Bone marrow (tissue), 2 donors: ENCODE data around the gene HTRA2.
"Not testable (repeated sequence)": the region's sequence is repeated elsewhere in the genome, so short reads cannot be mapped to it uniquely, and the experiment has no call there.

Source experiments
- DNase-seq, 2 donors: peaks; one replicate each; lab custom pipeline; 2025; lab: John Stamatoyannopoulos, UW

Gene HTRA2

DNA sequence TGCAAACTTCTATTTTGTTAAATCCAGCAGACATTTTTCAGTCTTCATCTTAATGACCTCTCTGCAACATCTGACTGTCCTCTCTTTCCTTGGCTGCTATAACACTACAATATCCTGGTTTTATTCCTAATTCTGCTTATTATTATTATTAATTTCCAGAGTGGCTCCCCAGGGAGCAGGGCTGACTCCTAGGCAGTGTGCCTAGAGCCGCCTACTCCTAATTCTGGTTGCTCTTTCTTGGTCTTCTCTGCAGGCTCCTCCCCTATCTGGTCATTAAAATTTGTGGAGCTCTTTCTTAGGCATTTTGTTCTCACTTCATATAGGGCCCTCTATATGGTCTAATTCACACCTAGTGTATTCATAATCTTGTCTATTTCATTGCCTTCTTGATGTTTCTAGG is 13.2 kb downstream of the HTRA2 start:
- DNase-seq: no peak

DNA sequence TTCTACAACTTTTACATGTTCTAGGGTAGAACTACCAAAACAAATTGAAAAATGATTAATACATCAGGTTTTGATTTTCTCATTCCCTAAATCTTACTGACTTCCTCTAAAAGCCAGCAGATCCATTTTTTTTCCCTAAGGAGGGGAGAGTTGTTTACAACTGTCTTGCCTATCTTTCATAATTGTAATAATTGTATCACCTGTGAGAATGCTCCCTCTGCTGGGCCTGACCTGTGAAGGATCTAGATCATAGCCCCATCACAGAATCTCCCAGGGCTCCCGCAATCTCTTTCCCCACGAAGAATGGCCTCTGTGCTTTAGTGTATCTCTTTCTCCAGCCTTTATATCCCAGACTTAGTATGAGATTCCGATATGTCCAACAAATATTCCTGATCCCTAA is 14.9 kb downstream of the HTRA2 start:
- DNase-seq: no peak

DNA sequence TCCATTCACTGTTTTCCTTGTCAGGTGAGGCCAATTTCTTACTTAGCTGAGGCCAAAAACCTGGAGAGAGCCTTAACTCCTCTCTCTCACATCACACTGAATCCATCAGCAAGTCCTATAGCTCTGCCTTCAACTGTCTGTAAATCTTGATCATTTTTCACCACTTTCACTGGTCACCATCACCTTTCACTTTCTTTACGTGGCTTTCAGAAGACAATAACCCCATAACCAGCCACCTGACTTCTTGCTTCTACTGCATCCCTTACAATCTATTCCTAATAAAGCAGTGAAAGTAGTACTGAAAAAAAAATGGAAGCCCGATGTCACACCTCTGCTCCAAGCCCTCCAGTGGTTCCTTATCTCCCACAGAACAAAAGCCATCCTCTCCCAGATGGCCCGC is 16.3 kb downstream of the HTRA2 start:
- no peak for DNase-seq

DNA sequence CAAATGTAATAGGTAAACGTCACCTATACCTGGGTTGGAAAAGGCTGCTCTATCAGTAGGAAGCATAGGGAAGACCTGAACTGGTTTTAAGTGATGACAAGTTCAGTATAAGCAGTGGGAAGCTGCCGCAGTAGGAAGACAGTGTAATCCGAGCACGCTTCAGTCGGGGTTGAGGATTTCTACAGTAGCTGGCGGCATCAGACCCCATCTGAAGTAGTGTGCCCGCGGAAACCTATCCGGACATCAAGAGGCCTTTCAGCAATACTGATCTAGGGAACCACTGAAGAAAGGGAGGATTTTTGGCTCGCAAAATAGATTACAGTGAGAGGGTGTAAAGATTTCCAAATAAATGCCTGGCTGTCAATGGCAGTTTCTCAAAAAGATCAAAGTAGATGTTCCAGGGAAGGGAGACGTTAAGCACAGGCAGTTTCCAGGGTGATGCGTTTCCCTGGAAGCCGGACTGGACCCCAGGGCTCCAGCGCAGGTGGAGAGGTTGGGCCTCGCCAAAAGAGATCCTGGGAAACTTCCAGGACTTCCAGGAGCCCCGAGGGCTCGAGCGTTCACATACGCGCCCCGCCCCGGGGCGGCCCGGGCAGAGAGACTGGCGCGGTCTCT is 18.7 kb downstream of the HTRA2 start:
- DNase-seq: no peak

DNA sequence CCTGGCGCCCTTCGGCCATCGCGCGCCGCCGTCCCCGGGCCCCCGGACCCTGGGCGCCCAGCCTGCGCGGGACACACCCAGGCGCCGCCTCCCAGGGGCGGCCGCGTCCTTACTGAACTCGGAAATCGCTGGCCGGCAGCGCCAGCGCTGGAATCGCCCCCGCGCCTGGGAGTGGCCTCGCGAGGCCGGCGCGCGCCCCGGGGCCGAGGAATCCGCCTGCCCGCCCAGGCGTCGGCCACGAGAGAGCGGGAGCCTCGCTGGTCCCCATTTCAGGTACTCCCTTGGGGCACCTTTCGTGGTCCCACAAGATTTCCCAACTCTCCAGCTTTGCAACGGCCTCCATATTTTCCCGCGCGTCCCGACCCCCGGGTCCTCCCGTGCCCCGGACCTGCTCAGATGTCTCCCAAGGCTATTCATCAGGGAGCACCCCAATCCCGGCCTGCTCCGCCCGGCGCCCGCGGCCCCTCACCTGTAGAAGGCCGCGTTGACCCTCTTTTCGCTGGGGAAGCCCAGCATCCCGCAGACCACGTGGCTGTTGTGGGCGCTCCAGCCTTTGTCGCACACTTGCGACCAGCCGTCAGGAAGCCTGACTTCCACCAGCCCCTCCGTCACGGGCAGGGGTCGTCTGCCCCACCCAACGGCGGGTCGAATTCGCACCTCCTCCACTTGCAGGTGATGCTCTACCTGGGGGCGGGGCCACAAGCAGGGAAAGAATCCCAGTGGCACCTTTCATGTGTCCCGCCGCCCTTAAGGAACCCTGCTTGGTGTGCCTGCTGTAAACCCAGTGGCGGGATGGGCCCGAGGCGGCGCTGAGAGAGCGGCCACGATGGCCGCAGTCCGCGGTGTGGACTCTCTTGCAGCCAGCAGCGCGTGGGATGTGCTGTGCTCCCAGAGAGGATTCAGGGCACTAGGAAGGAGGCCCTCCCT is 19.4 kb downstream of the HTRA2 start:
- no peak for DNase-seq

DNA sequence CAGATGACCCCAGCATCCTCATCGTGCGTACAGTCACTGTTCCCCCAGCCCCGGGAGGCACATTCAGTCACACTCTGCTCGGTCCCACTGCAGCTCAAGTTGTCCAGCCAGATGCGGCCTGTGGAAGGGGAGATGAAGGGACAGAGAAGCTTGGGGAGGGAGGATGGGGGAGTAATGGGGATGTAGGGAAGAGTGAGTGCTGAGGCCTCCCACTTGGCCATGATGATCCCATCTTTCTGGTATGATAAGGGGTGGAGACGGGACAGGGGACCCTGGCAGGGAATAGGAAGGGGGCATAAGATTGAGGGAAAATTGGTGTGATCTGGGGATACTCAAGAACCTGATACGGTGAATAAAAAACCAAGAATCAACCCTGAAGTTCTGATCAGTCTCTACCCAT is 20.5 kb downstream of the HTRA2 start:
- DNase-seq: no peak

DNA sequence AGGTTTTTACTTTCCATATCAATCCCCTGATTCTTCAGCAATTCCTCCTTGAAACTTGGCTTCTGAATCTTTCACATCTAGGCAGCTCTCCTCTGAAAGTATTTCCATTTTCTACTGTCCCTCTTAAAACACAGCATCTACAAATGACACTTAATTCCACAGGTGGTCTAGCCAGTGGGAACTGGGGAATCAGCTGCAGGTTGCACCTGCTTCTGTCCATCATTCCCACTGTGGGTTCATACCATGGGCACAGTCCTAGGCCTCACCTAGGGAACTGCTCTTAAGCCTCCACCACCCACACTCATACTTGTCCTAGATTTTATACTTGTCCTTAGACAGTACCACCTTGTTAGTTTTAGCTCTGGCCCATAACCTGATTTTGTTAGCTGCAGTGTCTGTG is 21.8 kb downstream of the HTRA2 start:
- DNase-seq: no peak

DNA sequence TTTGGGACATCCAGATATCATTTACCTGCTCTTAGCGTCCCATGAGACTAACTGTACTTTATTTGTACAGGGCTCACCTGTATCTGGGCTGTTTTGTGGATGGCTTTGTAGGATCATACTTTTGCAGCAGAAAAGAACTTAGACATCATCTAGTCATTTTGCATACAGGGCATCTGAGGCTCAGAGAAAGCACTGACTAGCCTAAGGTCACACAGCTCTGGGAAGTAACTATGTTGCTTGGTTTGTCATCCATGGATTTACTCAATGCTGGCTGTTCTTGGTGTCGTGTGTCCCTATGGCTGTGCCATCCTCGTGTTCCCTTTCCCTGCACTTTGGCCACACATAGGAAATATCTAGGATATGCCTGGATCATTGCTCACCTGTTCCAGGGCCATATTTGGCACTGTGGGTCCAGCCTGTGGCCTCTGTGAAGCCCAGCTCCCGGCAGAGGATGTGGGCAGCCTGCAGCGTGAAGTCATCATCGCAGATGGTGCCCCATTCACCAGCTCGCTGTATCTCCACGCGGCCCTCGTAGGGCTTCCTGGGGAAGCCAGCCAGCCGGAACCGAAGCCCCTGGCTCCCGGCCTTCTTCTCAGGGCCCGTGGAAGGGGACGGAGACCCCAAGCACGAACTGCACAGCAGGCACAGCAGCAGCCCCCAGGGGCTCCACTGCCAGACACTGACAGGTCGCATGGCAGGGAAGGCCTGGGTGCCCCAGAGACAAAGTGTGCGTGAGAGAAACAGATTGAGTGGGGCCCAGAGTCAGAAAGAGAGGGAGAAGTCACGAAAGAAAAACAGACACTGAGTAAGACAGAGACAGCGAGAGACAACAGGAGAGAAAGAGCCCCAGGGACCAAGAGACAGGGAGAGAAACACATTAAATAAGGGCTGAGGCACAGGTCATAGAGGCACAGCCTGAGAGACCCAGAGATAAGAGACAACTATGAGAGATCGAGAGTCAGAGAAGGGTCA is 22.5 kb downstream of the HTRA2 start:
- DNase-seq: no peak

DNA sequence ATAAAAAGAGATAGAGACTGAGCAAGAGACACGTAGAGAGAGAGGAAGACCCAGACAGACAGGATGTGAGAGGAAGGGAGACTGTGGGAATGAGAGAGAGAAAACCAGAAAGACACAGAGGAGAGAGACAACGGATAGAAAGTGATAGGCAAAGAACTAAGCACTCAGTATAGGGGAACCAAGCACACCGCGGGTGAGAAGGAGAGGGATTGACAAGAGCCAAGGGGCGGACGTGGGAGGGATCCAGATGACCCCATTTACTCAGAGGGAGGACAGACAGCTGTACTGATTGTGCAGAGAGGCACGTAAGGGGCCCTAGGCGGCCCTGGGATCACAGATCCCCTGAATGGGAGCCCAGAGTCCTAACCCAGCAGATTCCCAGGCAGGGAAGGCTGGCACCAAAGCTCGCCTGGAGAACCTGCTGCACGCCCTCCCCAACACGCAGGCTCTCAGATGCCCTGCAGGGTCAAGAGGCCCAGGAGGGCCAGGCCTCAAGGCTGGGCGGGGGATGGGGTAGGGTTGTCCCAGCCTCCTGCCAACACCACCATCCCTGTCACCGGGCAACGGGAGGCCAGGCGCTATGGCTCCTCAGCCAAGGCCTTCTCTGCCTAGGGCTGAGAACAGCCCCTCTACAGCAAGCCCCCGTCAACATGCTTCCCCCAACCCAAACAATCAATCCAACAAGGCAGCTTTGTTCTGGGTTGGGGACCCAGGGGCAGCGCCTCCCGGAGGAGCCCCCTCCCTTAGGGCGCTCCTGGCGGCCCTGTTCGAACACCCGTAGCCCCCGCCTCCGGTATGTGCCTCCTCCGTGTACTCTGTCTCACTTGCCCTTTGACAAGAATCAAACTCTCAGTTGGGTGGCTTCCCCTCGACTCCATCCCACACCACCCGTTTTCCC is 23.4 kb downstream of the HTRA2 start:
- DNase-seq: no peak

DNA sequence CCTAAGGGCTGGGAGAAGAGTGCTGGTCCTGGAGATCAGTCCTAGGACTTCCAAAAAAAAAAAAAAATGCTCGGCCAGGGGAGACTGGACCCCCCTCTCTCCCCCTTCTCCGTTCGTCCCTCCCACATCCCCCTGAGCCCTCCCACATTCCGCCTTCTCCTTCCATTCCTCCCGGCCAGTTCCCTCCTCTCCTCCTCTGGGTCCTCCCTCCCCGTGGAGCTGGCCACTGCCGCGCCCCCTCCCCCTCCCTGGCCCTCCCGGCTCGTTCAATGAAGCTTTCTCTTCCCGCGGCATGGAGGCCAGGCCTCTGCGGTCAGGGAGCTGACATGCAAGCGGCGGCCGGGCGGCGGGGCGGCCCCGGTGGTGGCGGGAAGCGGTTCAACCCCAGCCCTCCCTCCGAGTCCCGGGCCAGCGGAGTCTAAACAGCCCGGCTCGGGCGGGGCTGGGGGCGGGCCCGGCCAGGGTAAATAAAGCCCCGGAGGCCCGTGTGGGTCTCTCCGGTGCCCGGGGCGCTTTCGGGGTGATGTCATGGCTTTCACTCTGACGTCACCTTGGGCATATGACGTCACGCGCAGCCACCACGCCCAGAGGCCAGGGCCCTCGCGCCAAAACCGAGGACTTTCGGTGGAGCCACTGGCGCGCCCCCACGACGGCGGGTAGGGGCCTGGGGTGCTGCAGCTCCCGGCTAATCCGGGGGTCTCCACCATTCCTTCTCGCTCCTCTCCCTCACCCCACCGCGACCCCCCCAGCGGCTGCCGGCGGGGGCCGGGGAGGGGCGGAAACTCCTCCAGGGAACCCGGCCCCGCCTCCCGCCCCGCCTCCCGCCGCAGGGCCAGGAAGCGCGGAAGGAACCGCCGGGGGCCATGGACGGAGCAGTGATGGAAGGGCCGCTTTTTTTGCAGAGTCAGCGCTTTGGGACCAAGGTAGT is 24.4 kb downstream of the HTRA2 start, which contains the start of the genes DOK1 and LOXL3:
TSS of gene DOK1 (plus strand) at position 829 of the 928 bp plus-strand sequence. CDS start at position 864, 35 bp downstream.
TSS of gene LOXL3 (minus strand) at position 51 of the 928 bp plus-strand sequence. CDS start 1,308 bp downstream, outside the sequence.
- peak; percentile 40 to 97 for DNase-seq

DNA sequence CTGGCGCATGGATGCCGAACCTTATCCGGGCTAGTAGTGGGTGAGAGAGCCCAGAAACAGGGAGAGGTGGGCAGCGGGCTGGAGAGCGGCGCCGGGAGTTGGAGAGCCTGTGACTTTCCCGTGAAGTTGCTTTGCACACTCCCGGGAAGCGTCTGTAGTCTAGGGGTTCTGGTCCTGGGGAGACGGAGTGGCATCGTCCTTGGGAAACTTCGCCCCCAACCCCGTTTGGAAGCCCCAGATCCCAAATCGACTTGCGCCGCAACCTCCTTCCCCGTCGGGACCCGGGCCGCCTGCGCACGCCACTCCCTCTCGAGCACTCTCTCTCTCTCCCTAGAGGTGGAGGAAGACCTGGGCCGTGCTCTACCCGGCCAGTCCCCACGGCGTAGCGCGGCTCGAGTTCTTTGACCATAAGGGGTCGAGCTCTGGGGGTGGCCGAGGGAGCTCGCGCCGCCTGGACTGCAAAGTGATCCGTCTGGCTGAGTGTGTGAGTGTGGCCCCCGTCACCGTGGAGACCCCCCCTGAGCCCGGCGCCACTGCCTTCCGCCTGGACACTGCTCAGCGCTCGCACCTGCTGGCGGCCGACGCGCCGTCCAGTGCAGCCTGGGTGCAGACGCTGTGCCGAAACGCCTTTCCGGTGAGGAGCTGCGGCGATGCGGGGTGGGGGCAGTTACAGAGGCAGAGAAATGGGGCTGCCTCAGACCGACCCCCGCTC is 25.2 kb downstream of the HTRA2 start:
- DNase-seq: peak in 1 of 2 donors; percentile 72

DNA sequence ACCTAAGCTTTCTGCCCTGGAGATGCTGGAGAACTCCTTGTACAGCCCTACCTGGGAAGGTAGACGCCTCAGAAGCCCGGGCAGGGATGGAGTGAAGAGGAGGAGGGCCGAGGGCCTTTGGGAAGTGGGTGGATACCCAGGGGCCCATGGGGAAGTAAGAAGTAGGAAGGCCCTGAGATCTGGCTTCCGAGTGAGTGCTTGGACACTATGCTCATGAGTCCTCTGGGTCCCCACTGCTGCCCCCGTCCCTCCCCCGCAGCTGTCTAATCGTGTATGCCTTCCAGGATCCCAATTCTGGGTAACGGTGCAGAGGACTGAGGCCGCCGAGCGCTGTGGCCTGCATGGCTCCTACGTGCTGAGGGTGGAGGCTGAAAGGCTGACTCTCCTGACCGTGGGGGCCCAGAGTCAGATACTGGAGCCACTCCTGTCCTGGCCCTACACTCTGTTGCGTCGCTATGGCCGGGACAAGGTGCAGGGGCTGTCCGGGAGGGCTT is 25.9 kb downstream of the HTRA2 start:
- DNase-seq: no peak

DNA sequence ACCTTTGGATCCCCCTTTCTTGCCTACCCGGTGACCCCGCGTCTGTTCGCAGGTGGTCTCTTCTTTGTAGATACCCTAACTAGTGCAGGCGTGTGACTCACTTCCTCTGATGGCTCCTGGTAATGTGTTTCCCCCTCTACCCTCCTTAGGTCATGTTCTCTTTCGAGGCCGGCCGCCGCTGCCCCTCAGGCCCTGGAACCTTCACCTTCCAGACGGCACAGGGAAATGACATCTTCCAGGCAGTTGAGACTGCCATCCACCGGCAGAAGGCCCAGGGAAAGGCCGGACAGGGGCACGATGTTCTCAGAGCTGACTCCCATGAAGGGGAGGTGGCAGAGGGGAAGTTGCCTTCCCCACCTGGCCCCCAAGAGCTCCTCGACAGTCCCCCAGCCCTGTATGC is 26.4 kb downstream of the HTRA2 start:
- DNase-seq: no peak

DNA sequence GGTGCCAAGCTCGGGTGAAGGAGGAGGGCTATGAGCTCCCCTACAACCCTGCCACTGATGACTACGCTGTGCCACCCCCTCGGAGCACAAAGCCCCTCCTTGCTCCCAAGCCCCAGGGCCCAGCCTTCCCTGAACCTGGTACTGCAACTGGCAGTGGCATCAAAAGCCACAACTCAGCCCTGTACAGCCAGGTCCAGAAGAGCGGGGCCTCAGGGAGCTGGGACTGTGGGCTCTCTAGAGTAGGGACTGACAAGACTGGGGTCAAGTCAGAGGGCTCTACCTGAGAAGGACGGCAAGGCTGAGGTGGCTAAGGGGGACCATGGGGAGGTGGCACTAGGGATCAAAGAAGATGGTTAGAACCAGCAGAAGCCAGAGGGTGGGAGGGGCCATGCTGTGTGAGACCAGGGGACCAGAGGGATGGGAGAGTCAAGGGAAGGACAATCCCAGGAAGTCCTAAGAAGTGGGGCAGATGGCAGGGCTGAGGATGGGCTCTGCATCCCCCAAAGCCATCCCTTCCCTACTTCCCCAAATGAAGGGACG is 27.2 kb downstream of the HTRA2 start:
- DNase-seq: no peak

DNA sequence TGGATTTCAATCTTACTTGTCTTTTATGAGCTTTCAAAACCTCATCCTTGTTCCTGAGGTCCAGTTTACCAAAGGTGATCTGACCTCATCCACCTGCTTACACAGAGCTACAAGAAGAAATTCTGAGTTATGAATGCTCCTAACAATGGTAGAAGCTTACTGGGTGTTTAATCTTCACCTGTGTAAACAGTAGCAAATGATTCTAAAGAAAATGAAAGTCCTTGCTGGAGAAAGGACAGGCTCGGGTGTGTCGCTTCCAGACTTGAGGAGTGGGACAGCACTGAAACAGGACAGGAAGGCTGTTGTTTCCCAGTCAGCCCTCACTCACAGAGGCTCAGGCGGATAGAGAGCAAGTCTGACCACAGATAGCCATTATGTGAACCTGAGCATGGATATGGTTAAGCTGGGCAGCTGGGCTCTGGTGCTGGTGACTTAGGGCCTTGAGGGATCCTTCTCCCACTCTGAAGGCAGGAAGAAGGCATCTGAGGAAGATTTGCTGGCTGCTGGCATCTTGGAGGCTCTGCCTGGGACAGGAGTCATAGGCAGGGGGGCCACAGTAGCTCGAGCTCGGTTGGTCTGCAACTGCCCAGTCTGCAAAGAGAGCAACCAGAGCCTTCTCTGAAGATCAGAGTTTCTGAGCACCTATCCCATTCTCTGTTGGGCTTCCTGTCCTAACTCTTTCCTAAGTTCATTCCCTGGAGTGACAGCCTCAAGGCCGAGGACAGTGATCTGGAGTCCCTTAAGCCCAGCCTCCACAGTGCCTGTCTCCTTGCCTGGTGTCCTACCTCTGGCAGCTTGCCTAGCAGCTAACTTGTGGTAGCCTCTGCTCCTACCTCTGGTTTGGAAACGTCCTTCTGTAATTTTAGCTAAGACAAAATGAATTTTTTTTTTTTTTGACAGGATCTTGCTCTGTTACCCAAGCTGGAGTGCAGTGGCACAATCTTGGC is 28.8 kb downstream of the HTRA2 start:
- no peak for DNase-seq

DNA sequence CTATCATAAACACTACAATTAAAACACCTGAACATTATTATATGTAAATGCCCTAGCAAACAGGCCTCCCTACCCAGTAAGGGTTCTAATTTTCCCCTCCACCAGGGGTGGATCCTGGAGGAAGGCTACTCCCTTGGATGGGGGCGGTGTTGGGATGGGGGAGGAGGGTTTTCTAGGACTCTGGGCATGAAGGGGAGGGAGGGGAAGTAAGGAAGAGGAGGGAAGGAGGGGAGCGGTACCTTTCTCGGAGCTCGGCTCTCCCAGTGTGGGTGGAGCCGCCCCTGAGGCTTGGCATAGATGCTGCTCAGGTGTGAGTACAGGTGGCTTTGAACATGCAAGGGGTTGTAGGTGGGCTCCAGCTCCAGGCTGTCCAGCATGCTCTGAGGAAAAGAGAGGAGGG is 30.2 kb downstream of the HTRA2 start:
- no peak for DNase-seq

DNA sequence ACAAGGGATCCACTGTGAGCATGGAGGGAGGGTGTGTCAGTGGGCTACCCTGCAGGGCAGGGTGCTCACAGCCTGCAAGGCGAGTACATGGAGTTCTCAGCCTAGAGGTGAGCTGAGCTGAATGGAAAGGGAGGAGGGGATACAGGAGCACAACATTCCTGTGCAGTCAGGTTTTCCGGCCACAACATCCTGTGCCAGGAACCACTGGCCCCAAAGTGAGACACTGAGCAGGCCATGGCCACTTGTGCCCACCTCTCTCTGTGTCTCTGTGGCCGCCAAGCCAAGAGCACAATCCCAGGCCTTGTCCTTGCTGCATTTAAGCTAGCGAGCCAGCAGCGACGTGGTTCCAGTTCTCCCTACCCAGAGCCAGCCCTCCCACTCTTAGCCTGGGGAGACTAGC is 30.9 kb downstream of the HTRA2 start:
- DNase-seq: no peak

DNA sequence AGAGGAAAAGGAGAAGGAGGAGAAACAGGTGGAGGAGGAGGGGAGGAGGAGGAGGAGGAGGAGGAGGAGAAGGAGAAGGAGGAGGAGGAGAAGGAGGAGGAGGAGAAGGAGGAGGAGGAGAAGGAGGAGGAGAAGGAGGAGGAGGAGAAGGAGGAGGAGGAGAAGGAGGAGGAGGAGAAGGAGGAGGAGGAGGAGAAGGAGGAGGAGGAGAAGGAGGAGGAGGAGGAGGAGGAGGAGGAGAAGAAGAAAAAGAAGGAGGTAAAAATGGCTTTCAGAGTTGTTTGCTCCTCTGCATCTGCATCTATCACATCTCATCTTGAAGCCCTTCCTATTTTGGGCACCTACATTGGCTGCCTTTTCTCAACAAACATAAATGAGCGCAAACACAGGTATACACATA is 31.3 kb downstream of the HTRA2 start:
- not testable (repeated sequence) for DNase-seq
